HG03025 (cell line): Measurements from ENCODE around the gene DMBT1.

Experiments used
- ATAC-seq: cut with Tn5 transposase; IDR thresholded peaks from one replicate; pipeline ENCODE4 v1.9.1; 2021; ENCODE audit warnings: mild to moderate bottlenecking, moderate library complexity; ENCODE audit not compliant: unreplicated experiment, low FRiP score

DMBT1 gene

DNA sequence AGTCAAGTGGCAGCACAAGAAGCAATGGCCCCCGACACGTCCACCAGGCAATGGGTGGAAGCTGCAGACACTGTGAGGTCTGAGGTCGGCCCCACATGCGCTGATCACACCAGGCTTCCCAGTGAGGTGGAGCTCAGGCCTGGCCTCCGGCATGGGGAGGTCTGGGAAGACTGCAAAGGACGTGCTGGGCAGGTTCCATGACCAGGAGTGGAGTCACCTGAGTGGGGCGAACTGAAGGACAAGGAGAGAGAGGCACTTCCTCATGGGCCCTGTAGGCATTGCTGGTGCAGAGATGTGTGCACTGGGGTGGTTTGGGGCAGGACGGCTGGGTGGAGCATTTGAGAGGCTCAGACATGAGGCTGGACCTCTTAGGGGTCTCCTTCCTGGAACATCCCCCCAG, 103.9 kb downstream of the DMBT1 start:
- no peak for ATAC-seq

DNA sequence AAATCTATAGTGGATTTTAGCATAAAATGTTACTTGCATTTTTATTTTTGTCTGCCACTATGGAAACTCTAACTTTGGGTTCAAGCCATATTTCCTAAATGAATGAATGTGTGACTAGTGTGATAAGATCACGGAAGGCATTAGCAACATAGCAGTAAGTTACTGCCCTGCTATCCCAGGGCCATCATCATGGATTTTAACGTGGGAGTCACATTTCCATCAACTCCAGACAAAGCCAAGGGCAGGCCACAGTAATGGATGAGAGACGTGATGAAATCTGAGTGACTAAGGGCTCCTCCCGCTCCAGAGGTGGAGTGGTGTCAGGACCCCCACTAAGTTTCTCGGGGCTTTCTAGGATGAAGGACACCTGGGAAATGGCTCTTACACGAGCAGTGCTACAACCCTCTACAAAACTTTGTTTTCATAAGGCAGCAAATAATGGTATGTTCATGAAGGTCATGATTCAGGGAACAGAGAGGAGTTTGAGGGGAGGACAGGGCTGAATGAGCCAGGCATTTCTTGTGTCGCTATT, 104.8 kb downstream of the DMBT1 start:
- no peak for ATAC-seq

DNA sequence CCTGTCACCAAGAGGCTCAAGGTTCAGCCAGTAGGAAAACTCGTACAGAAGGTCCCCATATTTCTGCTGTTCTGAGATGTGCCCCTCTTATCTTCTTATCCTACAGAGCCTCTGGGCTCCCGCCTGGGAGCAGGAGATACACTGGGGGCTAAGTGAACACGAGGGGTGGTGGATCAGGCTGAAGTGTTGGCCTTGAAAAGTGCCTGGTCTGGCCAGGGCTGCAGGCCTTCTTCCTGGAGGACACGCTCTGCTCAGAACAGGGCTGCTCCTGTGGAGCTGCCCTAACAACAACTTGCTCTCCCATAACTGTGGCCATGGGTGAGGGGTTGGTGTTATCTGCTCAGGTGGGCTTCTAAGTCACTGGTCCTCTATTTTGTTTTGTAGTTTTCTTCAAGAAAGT, 105.4 kb downstream of the DMBT1 start:
- no peak for ATAC-seq

DNA sequence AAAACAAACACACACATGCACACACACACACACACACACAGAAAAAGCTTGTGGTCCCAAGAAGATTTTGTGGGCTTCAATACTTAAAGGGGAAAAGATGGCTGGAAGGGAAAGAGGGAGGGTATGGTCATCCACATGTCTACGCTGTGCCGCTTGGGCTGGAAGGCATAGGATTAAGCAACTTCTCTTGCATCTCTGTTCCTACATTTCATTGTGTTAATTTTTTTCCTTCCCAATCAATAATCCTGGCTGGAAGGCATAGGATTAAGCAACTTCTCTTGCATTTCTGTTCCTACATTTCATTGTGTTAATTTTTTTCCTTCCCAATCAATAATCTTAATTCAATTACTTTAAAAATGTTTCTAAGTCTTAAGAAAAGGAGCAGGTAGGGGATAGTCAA, 108.5 kb downstream of the DMBT1 start:
- ATAC-seq = no peak

DNA sequence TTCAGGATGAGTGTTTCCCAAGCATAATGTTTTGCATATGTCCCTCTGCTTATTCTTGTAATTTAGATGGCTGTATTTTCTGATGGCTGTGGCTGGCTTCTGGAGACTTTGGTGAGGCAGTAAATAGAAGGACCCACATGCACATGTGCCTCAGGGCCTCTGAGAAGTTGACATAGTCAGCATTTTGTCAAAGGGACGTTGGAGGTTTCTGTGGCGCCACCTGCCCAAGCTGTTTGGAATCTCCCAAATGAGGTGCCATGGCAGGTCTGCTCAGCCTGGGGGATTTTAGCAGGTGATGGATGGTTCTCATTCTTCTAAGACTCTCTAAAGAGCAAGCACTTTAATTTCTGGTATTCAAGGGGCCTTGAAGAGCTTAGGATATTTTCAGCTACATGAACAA, 109.3 kb downstream of the DMBT1 start:
- ATAC-seq = no peak

DNA sequence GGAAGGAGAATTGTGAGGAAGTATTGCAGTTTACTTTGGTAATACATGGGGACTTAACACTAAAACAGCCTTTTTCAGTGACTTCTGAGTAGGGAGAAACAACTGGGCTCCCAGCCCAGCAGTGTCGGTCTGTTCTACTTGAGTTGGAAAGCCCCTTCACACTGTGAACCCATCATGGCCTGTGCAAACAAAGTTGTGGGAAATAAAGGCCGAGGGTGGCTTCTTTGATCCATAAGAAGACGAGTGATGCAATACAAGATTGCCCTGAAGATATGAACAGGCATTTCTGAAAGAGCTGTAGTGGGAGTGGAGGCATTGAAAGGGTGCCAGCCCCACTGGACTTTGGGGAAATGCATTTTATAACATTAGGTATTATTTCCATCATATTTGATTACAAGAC, 110.8 kb downstream of the DMBT1 start:
- no peak for ATAC-seq

DNA sequence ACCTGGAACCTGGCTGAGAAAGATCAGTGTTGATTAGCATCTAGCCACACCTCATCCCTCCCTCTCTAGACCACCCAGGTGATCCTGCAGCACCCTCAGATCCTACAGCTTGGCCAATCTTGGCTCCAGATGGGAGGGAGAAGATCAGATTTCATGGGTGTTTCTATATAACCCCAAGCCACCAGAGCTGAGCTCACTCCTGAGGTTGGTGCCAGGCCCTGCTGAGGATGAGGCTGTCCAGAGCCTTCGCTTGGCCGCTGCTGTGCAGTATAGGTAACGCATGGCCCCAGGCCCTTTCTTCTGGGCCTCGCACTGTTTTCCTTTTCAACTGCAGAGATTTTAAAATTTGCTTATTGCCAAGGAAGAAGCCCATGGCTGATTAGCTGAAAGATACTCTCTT, 112.1 kb downstream of the DMBT1 start:
- no peak for ATAC-seq

DNA sequence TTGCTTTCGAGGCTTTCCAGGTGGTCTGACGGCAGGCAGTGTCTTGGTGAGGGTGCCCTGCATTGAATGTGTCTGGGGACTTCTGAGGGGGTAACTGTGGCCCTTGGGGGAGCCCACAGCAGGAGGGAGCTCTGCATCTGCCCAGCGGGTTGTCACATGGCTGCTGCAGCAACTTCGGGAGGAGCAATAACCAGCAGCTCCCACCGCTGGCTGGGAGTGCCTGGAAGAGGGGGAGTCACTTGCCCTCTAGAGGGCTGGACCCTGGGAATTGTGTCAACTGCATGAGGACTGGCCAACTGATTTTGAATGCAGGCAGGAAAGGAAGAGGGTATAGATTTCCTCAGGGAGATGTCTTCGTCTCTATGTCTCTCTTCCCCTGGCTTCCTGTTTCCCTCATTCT, 112.7 kb downstream of the DMBT1 start:
- ATAC-seq = no peak

DNA sequence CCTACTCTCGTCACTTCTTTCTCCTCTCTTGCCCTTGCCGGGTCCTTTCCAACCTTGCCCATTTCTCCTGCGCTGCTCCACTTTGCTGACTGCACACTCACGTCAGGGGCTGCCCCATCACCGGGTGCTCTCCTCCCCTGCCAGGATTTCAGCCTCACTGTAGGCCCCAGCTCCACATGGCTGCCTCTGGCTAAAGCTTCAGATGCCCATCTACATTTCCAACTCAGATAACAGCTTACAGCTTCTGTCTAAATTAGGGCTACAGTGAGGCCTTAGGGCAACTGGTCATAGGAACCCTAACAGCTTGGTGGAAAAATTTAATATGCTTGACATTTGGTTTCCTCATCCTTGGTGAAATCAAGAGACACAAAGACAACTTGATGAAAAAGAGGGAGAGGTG, 113.2 kb downstream of the DMBT1 start:
- no peak for ATAC-seq

DNA sequence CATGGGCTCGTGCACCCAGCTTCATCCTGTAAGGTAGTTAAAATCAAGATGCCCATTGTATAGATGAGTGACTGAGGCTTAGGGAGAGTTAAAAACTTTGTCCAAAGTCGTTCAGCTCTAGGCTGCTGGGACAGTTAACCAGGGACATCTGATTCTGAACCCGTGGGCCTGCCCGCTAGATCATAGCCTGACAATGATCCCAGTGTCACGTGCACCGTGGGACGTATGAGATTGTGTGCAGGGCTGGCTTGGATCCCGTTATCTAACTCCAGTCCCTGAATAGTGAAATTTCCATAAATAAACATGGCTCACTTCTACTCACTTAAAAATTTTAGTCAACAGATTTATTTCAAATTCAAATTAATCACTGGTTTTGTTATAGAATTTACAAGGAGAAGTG, 114.2 kb downstream of the DMBT1 start:
- ATAC-seq = no peak

DNA sequence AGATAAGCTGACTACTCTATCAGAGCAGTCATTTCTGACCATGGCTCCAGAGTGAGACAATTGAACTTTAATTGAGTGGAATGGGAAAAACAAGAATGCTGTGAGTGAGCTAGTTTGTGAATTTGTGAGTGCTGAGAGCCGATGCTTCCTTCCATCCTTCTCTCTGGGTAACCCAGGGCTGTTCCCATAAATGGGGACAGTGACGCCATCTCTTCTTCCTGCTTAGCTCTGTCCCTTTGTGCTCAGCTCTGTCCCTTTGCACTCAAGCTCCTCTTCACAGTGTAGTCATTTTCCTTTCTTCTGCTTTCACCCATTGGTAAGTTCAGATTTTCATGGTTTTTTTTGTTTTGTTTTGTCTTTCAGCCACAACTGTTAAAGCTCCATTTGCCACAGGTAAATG, 114.7 kb downstream of the DMBT1 start:
- ATAC-seq = no peak

DNA sequence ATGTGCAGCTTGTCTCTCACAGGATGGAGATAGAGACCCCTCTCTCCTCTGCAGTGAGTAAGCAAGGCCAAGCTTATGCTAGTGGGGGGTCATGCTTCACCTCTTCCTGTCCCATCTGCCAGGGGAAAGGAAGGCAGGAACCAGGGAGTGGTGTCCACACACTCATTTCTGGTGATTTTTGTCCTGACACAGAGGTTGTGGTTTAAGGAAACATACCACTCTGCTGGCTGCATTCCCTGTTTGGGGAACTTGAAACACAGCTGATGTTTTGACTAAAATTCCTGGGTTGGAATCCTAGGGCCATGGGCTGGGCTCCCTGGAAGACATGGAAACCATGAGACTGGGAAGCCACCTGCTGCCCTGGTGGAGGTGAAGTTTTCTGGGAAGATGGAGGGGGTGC, 117.7 kb downstream of the DMBT1 start:
- ATAC-seq = no peak

DNA sequence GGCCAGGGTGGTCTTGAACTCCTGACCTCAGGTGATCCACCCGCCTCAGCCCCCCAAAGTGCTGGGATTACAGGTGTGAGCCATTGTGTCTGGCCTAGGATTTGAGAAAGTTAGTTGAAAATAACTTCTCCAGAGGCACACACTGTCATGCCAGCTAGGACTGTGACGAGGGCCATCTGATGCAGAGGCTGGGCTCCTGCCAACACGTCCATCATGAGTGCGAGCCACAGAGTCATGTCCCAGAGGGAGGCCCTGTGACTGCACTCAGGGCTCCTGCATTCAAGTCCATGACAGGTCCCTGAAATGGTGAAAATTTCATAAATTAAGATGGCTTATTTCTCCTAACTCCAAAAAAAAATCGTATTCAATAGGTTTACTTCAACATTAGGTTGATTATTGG, 122.0 kb downstream of the DMBT1 start:
- no peak for ATAC-seq

DNA sequence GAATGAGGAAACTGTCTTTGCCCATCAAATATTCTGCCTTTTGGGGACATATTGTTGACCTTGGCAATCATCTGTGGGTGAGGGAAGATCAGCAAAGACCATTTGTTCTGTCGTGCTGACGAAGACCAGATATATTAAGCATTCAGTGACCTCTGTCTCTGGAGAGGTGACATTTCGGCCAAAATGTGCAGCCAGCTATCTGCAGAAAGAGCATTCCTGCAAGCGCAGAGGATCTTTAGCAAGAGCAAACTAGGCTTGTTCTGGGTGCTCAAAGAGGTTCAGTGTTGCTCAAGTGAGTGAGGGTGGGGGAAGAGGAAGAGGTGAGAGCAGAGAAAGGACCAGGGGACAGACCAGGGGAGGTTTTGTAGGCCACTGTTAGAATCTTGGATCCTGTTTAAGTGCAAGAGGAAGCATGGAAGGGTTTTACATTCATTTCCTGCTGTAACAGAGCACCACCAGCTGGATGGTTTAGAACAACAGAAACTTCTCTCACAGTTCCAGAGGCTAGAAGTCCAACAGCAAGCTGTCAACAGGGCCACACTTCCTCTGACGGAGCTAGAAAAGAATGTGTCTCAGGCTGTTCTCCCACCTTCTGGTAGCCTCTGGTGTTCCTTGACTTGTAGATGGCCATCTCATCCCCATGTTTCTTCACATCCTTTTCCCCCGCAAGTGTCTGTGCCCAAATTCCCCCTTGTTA, 127.9 kb downstream of the DMBT1 start:
- ATAC-seq = no peak

DNA sequence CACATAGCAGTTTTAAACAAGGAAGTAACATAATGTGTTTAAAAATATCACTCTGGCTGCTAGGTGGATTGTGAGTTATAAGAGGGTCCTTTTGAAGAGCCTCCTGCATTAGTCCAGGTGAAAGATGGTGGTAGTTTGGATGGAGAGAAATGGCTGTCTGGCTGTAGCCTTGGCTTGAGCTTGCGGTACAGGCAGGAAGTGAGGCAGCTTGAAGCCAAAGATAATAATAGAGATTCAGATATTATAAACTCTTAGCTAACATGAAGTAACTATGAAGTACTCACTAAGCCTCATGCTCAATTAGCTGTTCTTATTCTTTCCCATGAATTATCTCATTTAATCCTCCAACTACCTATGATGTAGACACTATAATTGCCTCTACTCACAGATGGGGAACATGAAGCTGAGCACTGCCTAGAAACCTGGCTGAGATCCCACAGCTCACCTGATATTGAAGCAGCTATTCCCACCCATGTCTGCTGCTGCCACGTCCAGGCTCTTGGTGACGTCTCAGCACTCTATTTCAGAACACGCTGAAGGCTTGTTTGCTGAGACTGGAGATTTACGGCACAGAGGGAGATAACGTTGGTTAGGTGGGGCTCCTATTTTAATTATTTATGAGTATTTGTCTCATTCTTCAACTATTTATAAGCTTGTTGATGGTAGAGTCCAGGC, 128.7 kb downstream of the DMBT1 start:
- ATAC-seq = no peak

DNA sequence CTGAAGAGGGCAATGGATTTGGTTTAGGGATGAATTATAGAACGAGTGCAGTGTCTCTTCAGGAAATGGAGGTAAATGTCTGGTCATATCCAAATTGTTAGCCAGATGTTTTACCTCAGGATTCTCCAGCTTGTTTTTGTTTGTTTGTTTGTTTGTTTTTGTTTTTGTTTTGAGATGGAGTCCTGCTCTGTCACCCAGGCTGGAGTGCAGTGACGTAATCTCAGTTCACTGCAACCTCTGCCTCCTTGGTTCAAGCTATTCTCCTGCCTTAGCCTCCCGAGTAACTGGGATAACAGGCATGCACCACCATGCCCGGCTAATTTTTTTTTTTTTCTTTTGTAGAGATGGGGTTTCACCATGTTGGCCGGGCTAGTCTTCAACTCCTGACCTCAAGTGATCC, 132.2 kb downstream of the DMBT1 start:
- no peak for ATAC-seq
